Loucy (cell line): Measurements from ENCODE around the gene ADGRD1.

Experiments used
- CTCF ChIP-seq: fragments of 200-600 bp; sonication (generic); conservative IDR thresholded peaks from 2 replicates; pipeline ENCODE4 v1.5.1; 2014; ENCODE audit warnings: mild to moderate bottlenecking, antibody characterized with exemption, low read length
- EZH2phosphoT487 ChIP-seq: fragments of 200-600 bp; IDR thresholded peaks from 2 replicates; pipeline ENCODE4 v1.6.1; 2018; ENCODE audit warnings: antibody characterized with exemption, mild to moderate bottlenecking, moderate library complexity, borderline replicate concordance

- TF ChIP-seq EZH2phosphoT487: no peak
- no peak for TF ChIP-seq CTCF
Measured at GRCh38 chr12:131012279-131013069, 58.8 kb downstream of the ADGRD1 start.
